Measurements from ENCODE around the gene FAAP100.

The FAAP100 gene

GRCh38 chr17:81545160-81545949 lies 6.8 kb downstream of the FAAP100 start:
- in situ Hi-C loops (cut with HindIII; ENCODE audit: low pct_unique_long_range_greater_than_20kb, low sequenced_read_pairs) = no loop called here
- no peak for TF ChIP-seq JUND (IDR thresholded peaks at IDR 0.05; ENCODE audit: low read depth)
- DNase-seq (ENCODE audit: low read depth in 1 of 2, low spot score in 1 of 2) = no peak

GRCh38 chr17:81544281-81544974 lies 7.7 kb downstream of the FAAP100 start:
- TF ChIP-seq JUND (IDR thresholded peaks at IDR 0.05; ENCODE audit: low read depth) = no peak
- no peak for DNase-seq (ENCODE audit: low read depth in 1 of 2, low spot score in 1 of 2)
- in situ Hi-C loops (cut with HindIII; ENCODE audit: low pct_unique_long_range_greater_than_20kb, low sequenced_read_pairs) = no loop called here

GRCh38 chr17:81543756-81544155 lies 8.4 kb downstream of the FAAP100 start:
- no peak for DNase-seq (ENCODE audit: low read depth in 1 of 2, low spot score in 1 of 2)
- in situ Hi-C loops (cut with HindIII; ENCODE audit: low pct_unique_long_range_greater_than_20kb, low sequenced_read_pairs) = no loop called here
- TF ChIP-seq JUND (IDR thresholded peaks at IDR 0.05; ENCODE audit: low read depth) = no peak

GRCh38 chr17:81543339-81543675 lies 8.8 kb downstream of the FAAP100 start:
- DNase-seq (ENCODE audit: low read depth in 1 of 2, low spot score in 1 of 2) = no peak
- in situ Hi-C loops (cut with HindIII; ENCODE audit: low pct_unique_long_range_greater_than_20kb, low sequenced_read_pairs) = no loop called here
- no peak for TF ChIP-seq JUND (IDR thresholded peaks at IDR 0.05; ENCODE audit: low read depth)

DNA sequence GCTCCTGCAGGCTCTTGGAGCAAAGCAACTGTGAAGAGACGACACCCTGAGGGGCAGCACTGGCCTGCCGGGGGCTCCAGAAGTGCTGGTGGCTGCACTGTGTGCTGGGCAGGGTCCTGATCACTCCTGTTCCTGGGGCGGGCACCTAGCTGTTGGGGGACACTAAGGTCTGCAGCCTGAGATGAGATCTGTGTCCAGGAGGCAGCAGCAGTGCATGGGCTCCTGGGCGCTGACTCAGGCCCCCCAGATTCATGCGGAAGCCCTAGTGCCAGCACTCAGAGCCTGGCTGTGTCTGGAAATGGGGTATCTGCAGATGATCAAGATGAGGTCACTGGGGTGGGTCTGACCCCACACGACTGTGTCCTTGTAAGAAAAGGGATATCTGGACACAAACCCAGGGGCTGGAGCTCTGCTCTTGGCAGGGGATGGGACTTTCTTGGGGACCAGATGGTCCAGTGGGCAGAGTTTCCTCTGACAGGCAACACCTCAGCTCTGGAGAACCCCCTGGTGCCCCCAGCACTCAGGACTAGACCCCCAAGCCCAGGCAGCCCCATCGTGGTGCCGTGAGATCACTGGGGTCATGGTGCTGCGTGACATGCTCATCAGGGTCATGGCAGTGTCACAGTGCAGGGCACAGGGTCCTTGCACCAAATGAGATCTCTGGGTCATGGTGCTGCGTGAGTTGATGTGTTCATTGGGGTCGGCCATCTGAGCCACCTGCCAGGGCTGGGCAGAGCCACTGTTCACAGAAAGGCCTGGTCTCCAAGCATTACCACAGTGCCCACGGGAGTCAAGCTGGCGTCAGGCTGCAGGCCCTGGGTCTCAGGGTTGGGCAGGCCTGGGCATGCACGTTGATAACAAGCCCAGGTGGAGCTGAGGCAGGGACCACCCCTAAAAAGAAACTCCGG lies 9.5 kb downstream of the FAAP100 start:
- DNase-seq (ENCODE audit: low read depth in 1 of 2, low spot score in 1 of 2) = no peak
- no peak for TF ChIP-seq JUND (IDR thresholded peaks at IDR 0.05; ENCODE audit: low read depth)
- in situ Hi-C loops (cut with HindIII; ENCODE audit: low pct_unique_long_range_greater_than_20kb, low sequenced_read_pairs) = no loop called here

DNA sequence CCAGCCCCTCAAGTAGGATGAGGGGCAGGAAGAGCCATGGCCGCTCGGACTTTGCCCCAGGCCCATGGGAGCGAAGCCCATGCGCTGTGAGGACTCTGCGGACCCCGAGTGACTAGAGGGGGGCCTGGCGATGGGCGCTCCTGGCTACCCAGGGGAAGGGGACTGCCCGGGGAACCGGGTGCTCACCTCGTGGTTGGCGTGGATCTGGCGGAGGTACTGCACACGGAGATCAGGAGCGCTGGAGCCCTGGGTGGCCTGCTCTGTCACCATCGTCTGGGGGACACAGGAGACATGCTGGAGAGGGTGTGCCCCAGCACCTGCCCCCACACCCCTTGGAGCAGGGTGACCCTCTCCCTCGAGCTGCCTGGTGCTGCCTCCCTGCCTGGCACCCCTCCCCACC lies 11.0 kb downstream of the FAAP100 start:
- no peak for DNase-seq (ENCODE audit: low read depth in 1 of 2, low spot score in 1 of 2)
- in situ Hi-C loops (cut with HindIII; ENCODE audit: low pct_unique_long_range_greater_than_20kb, low sequenced_read_pairs) = no loop called here
- no peak for TF ChIP-seq JUND (IDR thresholded peaks at IDR 0.05; ENCODE audit: low read depth)

- TF ChIP-seq JUND (IDR thresholded peaks at IDR 0.05; ENCODE audit: low read depth) = no peak
- DNase-seq (ENCODE audit: low read depth in 1 of 2, low spot score in 1 of 2) = no peak
- in situ Hi-C loops (cut with HindIII; ENCODE audit: low pct_unique_long_range_greater_than_20kb, low sequenced_read_pairs) = no loop called here
Measured at GRCh38 chr17:81540676-81541027, 11.5 kb downstream of the FAAP100 start.

GRCh38 chr17:81539961-81540675 lies 12.0 kb downstream of the FAAP100 start:
- in situ Hi-C loops (cut with HindIII; ENCODE audit: low pct_unique_long_range_greater_than_20kb, low sequenced_read_pairs) = no loop called here
- DNase-seq (ENCODE audit: low read depth in 1 of 2, low spot score in 1 of 2) = no peak
- TF ChIP-seq JUND (IDR thresholded peaks at IDR 0.05; ENCODE audit: low read depth) = no peak

DNA sequence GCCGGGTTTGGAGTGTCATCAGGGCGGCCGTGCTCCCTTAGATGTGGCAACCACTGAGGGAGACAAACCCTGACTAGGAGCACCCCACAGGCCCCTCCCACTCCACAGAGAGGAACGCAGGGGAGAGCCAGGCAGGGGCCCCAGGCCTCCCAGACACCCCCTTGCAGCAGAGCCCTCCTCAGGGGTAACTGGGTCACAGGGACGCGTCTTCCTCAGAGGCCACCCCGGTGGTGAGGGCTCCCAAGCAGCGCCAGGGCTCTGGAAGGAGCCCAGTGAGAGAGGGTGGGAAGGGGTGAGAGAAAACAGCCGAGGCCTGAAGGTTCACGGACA lies 12.6 kb downstream of the FAAP100 start:
- no peak for TF ChIP-seq JUND (IDR thresholded peaks at IDR 0.05; ENCODE audit: low read depth)
- no peak for DNase-seq (ENCODE audit: low read depth in 1 of 2, low spot score in 1 of 2)
- in situ Hi-C loops (cut with HindIII; ENCODE audit: low pct_unique_long_range_greater_than_20kb, low sequenced_read_pairs) = no loop called here

DNA sequence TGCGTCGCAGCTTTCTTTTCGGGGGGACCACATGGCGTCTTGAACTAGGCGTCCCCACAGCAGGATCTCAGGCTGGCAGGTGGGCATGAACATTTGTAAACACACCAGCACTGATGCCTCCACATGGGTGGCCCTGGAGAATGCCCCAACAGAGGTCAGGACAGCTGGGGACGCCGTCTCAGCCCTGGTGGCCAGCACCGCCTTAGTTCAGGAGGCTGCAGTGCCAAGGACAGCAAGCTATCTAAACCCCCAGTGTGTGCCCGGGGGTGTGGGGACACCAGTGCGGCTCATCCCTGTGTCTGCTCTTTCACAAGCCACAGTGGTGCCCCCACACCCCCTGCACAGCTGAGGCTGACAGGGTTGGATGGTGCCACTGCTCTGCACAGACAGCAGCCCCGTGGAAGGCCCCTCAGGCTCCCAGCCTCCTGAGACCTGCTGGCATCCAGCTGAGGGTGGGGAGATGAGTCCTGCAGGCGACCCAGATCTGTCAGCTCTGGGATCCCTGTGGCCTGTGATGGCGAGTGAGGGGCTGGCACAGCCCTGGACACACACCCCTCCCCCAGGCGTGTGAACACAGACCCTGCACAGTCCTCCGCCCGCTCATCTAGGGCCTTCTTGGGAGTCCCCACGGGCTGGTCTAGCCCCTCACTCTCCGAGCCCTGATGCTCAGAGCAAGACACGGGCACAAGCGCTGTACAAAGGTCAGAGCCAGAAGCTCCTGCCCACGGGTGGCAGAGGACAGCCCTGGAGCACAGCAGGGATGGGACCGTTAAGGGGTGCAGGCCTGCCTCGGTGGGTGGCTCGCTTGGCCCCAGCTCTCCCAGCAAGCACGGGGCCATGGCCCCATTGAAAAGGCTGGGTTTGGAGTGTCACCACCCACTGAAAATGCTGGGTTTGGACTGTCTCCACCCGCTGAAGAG lies 13.2 kb downstream of the FAAP100 start:
- DNase-seq (ENCODE audit: low read depth in 1 of 2, low spot score in 1 of 2) = no peak
- TF ChIP-seq JUND (IDR thresholded peaks at IDR 0.05; ENCODE audit: low read depth) = no peak
- in situ Hi-C loops (cut with HindIII; ENCODE audit: low pct_unique_long_range_greater_than_20kb, low sequenced_read_pairs) = no loop called here

- no peak for DNase-seq (ENCODE audit: low read depth in 1 of 2, low spot score in 1 of 2)
- in situ Hi-C loops (cut with HindIII; ENCODE audit: low pct_unique_long_range_greater_than_20kb, low sequenced_read_pairs) = no loop called here
- TF ChIP-seq JUND (IDR thresholded peaks at IDR 0.05; ENCODE audit: low read depth) = no peak
Measured at GRCh38 chr17:81537856-81538555, 14.1 kb downstream of the FAAP100 start.

All from T47D (cell line).